Measurements from ENCODE around the gene OOSP3.

DNA sequence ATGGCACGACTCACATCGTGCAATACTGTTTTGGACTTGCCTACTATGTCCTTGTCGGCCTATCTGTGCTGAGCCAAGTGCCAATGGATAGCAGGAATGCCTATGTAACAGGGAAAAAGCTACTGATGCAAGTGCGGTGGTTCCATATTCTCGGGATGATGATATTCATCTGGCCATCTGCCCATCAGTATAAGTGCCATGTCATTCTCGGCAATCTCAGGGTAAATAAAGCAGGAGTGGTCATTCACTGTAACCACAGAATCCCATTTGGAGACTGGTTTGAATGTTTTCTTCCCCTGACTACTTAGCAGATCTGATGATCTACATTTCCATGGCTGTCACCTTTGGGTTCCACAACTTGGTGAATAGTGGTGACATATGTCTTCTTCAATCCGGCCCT lies 20.1 kb downstream of the OOSP3 start:
- no peak for TF ChIP-seq ZNF274 (IDR thresholded peaks at IDR 0.05; ENCODE audit: low read depth, low read length)
- TF ChIP-seq, protein P1, sequence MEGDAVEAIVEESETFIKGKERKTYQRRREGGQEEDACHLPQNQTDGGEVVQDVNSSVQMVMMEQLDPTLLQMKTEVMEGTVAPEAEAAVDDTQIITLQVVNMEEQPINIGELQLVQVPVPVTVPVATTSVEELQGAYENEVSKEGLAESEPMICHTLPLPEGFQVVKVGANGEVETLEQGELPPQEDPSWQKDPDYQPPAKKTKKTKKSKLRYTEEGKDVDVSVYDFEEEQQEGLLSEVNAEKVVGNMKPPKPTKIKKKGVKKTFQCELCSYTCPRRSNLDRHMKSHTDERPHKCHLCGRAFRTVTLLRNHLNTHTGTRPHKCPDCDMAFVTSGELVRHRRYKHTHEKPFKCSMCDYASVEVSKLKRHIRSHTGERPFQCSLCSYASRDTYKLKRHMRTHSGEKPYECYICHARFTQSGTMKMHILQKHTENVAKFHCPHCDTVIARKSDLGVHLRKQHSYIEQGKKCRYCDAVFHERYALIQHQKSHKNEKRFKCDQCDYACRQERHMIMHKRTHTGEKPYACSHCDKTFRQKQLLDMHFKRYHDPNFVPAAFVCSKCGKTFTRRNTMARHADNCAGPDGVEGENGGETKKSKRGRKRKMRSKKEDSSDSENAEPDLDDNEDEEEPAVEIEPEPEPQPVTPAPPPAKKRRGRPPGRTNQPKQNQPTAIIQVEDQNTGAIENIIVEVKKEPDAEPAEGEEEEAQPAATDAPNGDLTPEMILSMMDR (IDR thresholded peaks at IDR 0.05 in 2 of 3, conservative IDR thresholded peaks at IDR 0.05 in 1 of 3; ENCODE audit: borderline replicate concordance in 1 of 3, insufficient read depth in 1 of 3, low read depth in 2 of 3, low read length in 2 of 3), result no peak
- no peak for TF ChIP-seq EZH2 (IDR thresholded peaks at IDR 0.05)
- TF ChIP-seq POLR2A (IDR thresholded peaks at IDR 0.05; ENCODE audit: borderline replicate concordance, extremely low read depth, insufficient read depth, insufficient read length), result no peak
- TF ChIP-seq, protein P2, sequence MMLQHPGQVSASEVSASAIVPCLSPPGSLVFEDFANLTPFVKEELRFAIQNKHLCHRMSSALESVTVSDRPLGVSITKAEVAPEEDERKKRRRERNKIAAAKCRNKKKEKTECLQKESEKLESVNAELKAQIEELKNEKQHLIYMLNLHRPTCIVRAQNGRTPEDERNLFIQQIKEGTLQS (IDR thresholded peaks at IDR 0.05), result no peak
- no peak for TF ChIP-seq RAD21 (IDR thresholded peaks at IDR 0.05; ENCODE audit: low read depth)
- TF ChIP-seq POLR2AphosphoS5 (IDR thresholded peaks at IDR 0.05; ENCODE audit: low read depth, low read length), result no peak
- TF ChIP-seq, protein P3, sequence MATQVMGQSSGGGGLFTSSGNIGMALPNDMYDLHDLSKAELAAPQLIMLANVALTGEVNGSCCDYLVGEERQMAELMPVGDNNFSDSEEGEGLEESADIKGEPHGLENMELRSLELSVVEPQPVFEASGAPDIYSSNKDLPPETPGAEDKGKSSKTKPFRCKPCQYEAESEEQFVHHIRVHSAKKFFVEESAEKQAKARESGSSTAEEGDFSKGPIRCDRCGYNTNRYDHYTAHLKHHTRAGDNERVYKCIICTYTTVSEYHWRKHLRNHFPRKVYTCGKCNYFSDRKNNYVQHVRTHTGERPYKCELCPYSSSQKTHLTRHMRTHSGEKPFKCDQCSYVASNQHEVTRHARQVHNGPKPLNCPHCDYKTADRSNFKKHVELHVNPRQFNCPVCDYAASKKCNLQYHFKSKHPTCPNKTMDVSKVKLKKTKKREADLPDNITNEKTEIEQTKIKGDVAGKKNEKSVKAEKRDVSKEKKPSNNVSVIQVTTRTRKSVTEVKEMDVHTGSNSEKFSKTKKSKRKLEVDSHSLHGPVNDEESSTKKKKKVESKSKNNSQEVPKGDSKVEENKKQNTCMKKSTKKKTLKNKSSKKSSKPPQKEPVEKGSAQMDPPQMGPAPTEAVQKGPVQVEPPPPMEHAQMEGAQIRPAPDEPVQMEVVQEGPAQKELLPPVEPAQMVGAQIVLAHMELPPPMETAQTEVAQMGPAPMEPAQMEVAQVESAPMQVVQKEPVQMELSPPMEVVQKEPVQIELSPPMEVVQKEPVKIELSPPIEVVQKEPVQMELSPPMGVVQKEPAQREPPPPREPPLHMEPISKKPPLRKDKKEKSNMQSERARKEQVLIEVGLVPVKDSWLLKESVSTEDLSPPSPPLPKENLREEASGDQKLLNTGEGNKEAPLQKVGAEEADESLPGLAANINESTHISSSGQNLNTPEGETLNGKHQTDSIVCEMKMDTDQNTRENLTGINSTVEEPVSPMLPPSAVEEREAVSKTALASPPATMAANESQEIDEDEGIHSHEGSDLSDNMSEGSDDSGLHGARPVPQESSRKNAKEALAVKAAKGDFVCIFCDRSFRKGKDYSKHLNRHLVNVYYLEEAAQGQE (IDR thresholded peaks at IDR 0.05; ENCODE audit: low read depth), result no peak
- TF ChIP-seq SP1 (IDR thresholded peaks at IDR 0.05; ENCODE audit: low read depth), result no peak
